Neural cell (in vitro differentiated cells): ENCODE measurements around the gene MAOB. TPM values are rescaled to one million over a fixed set of nuclear protein-coding genes. Genes with fewer than 3 reads are reported as not detected.

Experiments used
- H2AFZ ChIP-seq: fragments of 200-600, 300-800 bp; sonication (generic), shearing (Covaris generic); 2 replicates; pipeline ENCODE4 v1.6.0; 2014; ENCODE audit warnings: low read depth, mild to moderate bottlenecking, antibody characterized with exemption, low read length, moderate library complexity
- H3F3A ChIP-seq: fragments of 200-600 bp; shearing (Covaris generic); 2 replicates; pipeline ENCODE4 v1.6.1; 2016; ENCODE audit warnings: mild to moderate bottlenecking, moderate library complexity, mixed read lengths, antibody characterized with exemption, low read length; ENCODE audit not compliant: insufficient read depth, poor library complexity, severe bottlenecking
- H3K27ac ChIP-seq: fragments of 200-600, 300-800 bp; sonication (generic), shearing (Covaris generic); 2 replicates; pipeline ENCODE4 v1.5.1; 2014; ENCODE audit warnings: mild to moderate bottlenecking, low read length, moderate library complexity
- H3K27me3 ChIP-seq: fragments of 300-800, 200-600 bp; sonication (generic), shearing (Covaris generic); 2 replicates; pipeline ENCODE4 v1.6.0; 2014; ENCODE audit warnings: mild to moderate bottlenecking, low read depth, low read length, moderate library complexity; ENCODE audit not compliant: insufficient read depth
- H3K36me3 ChIP-seq: fragments of 300-800, 200-600 bp; sonication (generic), shearing (Covaris generic); 2 replicates; pipeline ENCODE4 v1.5.1; 2014; ENCODE audit warnings: mild to moderate bottlenecking, antibody characterized with exemption, low read length, moderate library complexity; ENCODE audit not compliant: insufficient read depth
- H3K4me2 ChIP-seq: fragments of 300-800, 200-600 bp; sonication (generic), shearing (Covaris generic); 2 replicates; pipeline ENCODE4 v1.6.0; 2014; ENCODE audit warnings: mild to moderate bottlenecking, low read length
- H3K4me3 ChIP-seq: fragments of 300-800, 200-600 bp; sonication (generic), shearing (Covaris generic); 2 replicates; pipeline ENCODE4 v1.5.1; 2014; ENCODE audit warnings: mild to moderate bottlenecking, low read length, moderate library complexity
- H3K79me2 ChIP-seq: fragments of 200-600 bp; shearing (Covaris generic); replicated peaks from 2 replicates; pipeline ENCODE4 v1.6.0; 2014; ENCODE audit warnings: mild to moderate bottlenecking, low read length, moderate library complexity; ENCODE audit not compliant: insufficient read depth
- H3K9ac ChIP-seq: fragments of 300-800, 200-600 bp; sonication (generic), shearing (Covaris generic); 2 replicates; pipeline ENCODE4 v1.6.1; 2016; ENCODE audit warnings: mild to moderate bottlenecking, low read length, mixed read lengths
- H3K9me2 ChIP-seq: fragments of 200-600 bp; shearing (Covaris generic); 2 replicates; pipeline ENCODE4 v1.6.1; 2016; ENCODE audit warnings: mild to moderate bottlenecking, low read length, mixed read lengths; ENCODE audit not compliant: insufficient read depth
- H3K9me3 ChIP-seq: fragments of 200-600, 300-800 bp; sonication (generic), shearing (Covaris generic); 2 replicates; pipeline ENCODE4 v1.6.1; 2016; ENCODE audit warnings: mild to moderate bottlenecking, mixed run types, low read length, moderate library complexity, mixed read lengths
- H4K20me1 ChIP-seq: fragments of 200-600 bp; shearing (Covaris generic); 2 replicates; pipeline ENCODE4 v1.6.1; 2016; ENCODE audit warnings: mild to moderate bottlenecking, mixed run types; ENCODE audit not compliant: insufficient read depth
- EP300 ChIP-seq: fragments of 450-650 bp; conservative IDR thresholded peaks from 2 replicates; pipeline ENCODE4 v1.6.1; 2014; ENCODE audit warnings: antibody characterized with exemption, mild to moderate bottlenecking, moderate library complexity; ENCODE audit not compliant: poor library complexity, severe bottlenecking
- POLR2AphosphoS5 ChIP-seq: IDR thresholded peaks from 2 replicates; pipeline ENCODE4 v1.6.1; 2012
- RAD21 ChIP-seq: fragments of 450-650 bp; conservative IDR thresholded peaks from 2 replicates; pipeline ENCODE4 v1.6.1; 2014; ENCODE audit warnings: antibody characterized with exemption, mild to moderate bottlenecking, moderate library complexity
- SMC3 ChIP-seq: fragments of 450-650 bp; conservative IDR thresholded peaks from 2 replicates; pipeline ENCODE4 v1.6.1; 2014; ENCODE audit warnings: antibody characterized with exemption, mild to moderate bottlenecking, moderate library complexity; ENCODE audit not compliant: poor library complexity
- TAF1 ChIP-seq: IDR thresholded peaks from 2 replicates; pipeline ENCODE4 v1.6.1; 2012; ENCODE audit warnings: low read depth
- polyA plus RNA-seq: library from polyadenylated mRNA; depleted of rRNA; stranded (reverse); fragments of >200 nt; gene quantifications from 2 replicates; pipeline ENCODE4 v1.2.3, GENCODE V29; 2014
- TF ChIP-seq, protein P1 (sequence below): IDR thresholded peaks from 2 replicates; pipeline ENCODE4 v1.6.1; 2012; ENCODE audit warnings: borderline replicate concordance
- TF ChIP-seq, protein P2 (sequence below): fragments of 450-650 bp; IDR thresholded peaks from 2 replicates; pipeline ENCODE4 v1.5.1; 2014; ENCODE audit warnings: antibody characterized with exemption, mild to moderate bottlenecking, moderate library complexity; ENCODE audit not compliant: poor library complexity, severe bottlenecking

The MAOB gene
- polyA plus RNA-seq, 1 donor from 2014 or later, result not detected

DNA sequence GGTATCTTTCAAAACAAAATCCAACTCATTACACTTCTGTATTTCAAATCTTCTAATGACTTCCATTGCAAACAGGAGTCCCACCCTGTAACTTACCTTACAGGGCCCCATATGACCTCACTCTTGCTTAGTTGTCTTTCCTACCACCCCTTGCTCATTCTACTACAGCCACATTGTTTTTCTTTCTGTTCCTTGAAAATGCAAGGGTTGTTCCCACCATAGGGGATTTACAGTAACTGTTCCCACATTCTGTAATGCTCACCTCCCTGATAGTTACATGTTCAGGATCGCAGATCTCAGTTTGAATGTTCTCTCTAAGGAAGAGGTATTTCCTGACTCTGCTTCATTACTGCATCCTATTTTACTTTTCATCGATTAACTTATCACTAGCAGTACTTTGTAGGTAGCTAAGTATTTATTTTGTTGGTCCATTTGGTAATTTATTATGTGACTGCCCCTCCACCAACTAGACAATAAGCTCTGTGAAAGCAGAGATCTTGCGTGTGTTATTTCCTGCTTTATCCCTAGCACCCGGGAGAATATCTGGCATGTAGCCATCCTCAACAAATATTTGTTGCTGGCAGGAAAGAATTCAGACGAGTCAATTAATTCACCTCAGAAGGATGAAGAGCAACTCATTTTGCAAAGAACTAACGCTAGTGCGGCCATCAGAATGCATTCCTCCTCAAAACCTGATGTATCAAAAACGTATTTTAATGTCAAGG lies 21.4 kb downstream of the MAOB start:
- Histone ChIP-seq H3K4me3 (no peak overlapping the region), H3K9me2 (no peaks in the 10 kb centered on the region), H4K20me1 (no peaks in the 10 kb centered on the region), H3K4me2 (no peak overlapping the region), H3K9ac (no peak overlapping the region), H3F3A (no peaks in the 10 kb centered on the region), H2AFZ (no peak overlapping the region), H3K79me2 (no peaks in the 10 kb centered on the region), H3K27me3 (no peaks in the 10 kb centered on the region), H3K9me3 (no peaks in the 10 kb centered on the region), H3K36me3 (no peaks in the 10 kb centered on the region), H3K27ac (no peak overlapping the region)
- TF ChIP-seq TAF1 (no peak), RAD21 (no peak)

DNA sequence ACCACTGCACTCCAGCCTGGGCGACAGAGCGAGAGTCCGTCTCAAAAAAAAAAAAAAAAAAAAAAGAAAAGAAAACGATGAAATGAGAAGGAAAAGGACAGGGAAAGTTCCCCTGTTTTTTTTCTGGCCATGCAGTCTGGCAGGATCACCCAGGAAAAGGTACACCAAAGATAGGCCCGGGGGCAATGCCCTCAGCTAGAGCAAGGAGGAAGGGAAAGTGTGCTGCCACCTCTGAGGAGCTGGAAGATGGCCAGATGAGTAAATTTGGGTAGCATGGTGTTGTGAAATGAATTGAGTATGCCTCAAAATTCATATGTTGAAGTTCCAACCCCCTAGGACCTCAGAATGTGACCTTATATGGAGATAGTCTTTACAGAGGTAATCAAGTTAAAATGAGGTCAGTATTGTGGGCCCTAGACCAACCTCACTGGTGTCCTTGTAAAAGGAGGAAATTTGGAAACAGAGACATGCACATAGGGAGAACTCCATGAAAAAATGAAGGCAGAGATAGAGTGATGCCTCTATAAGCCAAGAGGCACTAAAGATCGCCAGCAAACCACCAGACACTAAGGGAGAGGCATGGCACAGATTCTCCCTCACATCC lies 28.9 kb downstream of the MAOB start:
- TF ChIP-seq EP300 (no peak), POLR2AphosphoS5 (no peak), RAD21 (no peak), SMC3 (no peak)
- TF ChIP-seq, protein P1, sequence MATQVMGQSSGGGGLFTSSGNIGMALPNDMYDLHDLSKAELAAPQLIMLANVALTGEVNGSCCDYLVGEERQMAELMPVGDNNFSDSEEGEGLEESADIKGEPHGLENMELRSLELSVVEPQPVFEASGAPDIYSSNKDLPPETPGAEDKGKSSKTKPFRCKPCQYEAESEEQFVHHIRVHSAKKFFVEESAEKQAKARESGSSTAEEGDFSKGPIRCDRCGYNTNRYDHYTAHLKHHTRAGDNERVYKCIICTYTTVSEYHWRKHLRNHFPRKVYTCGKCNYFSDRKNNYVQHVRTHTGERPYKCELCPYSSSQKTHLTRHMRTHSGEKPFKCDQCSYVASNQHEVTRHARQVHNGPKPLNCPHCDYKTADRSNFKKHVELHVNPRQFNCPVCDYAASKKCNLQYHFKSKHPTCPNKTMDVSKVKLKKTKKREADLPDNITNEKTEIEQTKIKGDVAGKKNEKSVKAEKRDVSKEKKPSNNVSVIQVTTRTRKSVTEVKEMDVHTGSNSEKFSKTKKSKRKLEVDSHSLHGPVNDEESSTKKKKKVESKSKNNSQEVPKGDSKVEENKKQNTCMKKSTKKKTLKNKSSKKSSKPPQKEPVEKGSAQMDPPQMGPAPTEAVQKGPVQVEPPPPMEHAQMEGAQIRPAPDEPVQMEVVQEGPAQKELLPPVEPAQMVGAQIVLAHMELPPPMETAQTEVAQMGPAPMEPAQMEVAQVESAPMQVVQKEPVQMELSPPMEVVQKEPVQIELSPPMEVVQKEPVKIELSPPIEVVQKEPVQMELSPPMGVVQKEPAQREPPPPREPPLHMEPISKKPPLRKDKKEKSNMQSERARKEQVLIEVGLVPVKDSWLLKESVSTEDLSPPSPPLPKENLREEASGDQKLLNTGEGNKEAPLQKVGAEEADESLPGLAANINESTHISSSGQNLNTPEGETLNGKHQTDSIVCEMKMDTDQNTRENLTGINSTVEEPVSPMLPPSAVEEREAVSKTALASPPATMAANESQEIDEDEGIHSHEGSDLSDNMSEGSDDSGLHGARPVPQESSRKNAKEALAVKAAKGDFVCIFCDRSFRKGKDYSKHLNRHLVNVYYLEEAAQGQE, result no peak
- TF ChIP-seq, protein P2, sequence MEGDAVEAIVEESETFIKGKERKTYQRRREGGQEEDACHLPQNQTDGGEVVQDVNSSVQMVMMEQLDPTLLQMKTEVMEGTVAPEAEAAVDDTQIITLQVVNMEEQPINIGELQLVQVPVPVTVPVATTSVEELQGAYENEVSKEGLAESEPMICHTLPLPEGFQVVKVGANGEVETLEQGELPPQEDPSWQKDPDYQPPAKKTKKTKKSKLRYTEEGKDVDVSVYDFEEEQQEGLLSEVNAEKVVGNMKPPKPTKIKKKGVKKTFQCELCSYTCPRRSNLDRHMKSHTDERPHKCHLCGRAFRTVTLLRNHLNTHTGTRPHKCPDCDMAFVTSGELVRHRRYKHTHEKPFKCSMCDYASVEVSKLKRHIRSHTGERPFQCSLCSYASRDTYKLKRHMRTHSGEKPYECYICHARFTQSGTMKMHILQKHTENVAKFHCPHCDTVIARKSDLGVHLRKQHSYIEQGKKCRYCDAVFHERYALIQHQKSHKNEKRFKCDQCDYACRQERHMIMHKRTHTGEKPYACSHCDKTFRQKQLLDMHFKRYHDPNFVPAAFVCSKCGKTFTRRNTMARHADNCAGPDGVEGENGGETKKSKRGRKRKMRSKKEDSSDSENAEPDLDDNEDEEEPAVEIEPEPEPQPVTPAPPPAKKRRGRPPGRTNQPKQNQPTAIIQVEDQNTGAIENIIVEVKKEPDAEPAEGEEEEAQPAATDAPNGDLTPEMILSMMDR, result no peak

DNA sequence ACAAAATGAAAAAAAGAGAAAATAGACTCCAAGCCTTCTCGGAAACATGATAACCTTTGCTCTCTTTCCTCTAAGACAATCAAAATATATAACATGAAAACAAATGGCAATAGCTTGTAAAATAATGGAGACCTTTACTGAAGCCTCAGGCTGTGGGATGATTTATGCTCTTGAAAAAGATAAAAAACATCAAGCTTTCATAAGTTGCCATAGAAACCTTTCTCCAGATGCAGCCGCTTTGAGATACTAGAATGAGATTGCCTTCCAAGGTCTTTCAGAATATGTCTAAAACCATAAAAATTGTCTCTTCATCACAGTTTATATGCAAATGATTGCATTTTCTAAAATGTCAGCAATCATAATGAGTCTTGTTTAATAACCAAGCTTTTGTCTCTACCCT lies 31.6 kb downstream of the MAOB start:
- Histone ChIP-seq H3K4me3 (no peak overlapping the region), H3K9ac (no peak overlapping the region), H3K27ac (peak overlapping the region; percentile 71), H3F3A (no peaks in the 10 kb centered on the region), H3K27me3 (no peaks in the 10 kb centered on the region), H3K9me3 (no peaks in the 10 kb centered on the region), H3K9me2 (no peaks in the 10 kb centered on the region), H3K4me2 (no peak overlapping the region), H3K36me3 (no peaks in the 10 kb centered on the region), H4K20me1 (no peaks in the 10 kb centered on the region), H3K79me2 (no peaks in the 10 kb centered on the region), H2AFZ (no peak overlapping the region)
- TF ChIP-seq, protein P2, result no peak
- TF ChIP-seq EP300, result no peak

More for the DNA sequence above, 28.9 kb downstream of the MAOB start:
- Histone ChIP-seq H3K27ac (no peak overlapping the region), H3K9me2 (no peaks in the 10 kb centered on the region), H3K36me3 (no peaks in the 10 kb centered on the region), H2AFZ (no peak overlapping the region), H3K27me3 (no peaks in the 10 kb centered on the region), H3K4me2 (no peak overlapping the region), H3K79me2 (no peaks in the 10 kb centered on the region), H3F3A (no peaks in the 10 kb centered on the region), H3K9me3 (no peaks in the 10 kb centered on the region), H3K4me3 (no peak overlapping the region), H4K20me1 (no peaks in the 10 kb centered on the region), H3K9ac (no peak overlapping the region)
